HG02623 (cell line): ENCODE measurements around the gene TM7SF2.

Experiments used
- ATAC-seq: cut with Tn5 transposase; IDR thresholded peaks from one replicate; pipeline ENCODE4 v1.9.1; 2021; ENCODE audit warnings: moderate library complexity; ENCODE audit not compliant: unreplicated experiment

TM7SF2 gene

DNA sequence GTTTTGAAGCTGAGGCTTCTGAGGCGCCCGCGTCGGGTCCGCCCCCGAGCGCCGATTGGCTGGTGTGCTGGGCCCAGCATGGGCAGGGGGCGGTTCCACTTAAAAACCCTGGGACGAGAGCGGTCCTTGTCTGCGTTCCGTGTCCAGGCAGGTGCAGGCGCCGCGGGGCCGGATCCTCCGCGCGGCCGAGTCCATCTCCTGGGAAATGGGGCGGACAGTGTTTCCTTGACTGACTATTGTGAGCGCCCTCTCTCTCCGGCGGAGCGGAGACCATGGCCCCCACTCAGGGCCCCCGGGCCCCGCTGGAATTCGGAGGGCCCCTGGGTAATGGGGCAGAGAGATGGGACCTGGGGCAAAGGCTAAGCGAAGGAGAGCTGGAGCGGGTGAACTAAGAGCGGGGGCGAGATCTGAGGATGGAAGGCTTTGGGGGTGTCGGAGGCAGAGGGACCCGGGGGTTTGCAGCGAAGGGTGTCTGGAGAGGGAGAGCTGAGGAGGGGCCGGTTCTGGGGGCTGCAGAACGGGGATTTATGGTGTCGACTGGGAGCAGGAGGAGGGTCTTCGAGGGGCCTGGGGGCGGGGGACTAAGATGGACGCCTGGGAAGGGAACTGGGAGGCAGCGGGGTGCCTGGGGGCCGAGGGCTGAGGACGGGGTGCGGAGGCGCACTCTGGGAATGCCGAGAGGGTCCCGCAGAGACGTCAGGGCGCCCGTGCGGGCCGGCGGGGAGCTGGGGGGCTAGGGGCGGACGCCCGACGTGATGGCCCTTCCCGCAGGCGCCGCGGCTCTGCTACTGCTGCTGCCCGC is at the start of gene TM7SF2:
TSS of gene TM7SF2 (plus strand) at position 129 of the 802 bp plus-strand sequence. CDS start at position 273, 144 bp downstream.
- peak; percentile 70 for ATAC-seq

DNA sequence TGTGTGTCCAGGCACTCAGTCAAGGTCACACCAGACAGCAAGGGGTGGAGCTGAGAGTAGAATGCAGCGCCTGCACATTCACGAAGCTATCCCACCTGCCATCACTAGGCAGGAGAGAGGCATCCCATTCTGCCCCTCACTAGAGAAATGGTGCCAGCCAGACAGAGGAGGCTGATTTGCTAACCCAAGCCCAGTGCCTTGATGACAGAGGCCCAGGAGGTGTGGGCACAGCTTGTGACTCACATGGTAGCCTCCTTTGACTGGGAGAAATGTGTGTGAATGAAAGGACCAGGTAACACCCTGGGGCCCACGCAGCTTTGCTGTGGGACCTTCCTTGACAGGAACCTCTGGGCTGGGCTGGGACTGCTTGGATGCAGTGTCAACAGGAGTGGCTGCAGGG is 48.1 kb upstream of the TM7SF2 start:
- ATAC-seq: no peak

DNA sequence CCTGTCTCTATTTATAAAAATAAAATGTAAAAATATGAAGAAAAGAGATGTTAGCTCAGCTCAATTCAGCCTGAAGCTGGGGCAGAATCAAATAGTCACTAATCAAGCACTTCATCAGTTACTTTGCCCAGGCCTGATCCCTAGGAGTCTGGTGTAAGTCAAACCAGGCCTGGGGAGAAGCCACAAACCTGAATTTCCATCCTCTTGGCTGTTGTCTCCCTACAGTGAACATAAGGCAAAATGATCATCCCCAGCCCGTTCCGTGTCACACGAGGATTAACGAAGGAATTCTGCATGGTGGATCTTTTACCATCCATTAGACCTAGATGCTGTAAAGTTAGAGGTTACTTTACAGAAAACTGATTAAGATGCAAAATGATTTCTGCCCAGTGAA is 46.8 kb upstream of the TM7SF2 start:
- no peak for ATAC-seq

DNA sequence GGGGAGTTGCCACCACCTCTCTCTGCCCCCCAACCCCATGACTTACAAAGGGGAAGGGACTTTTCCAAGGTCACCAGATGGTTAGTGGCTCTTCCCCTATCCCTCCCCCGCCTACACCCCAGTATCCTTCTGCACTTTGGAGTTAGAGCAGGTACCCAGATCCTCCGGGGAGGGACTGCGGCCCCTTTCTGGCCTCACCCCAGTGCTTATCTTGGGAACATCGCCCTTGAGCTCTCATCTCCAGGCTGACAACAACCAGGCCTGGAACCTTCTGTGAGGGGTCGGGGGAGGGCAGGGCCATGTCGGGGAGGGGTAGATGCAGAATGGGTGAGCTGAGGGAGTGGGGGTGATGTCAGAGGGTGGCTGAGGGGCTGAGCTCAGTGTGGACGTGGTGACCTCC is 45.8 kb upstream of the TM7SF2 start:
- no peak for ATAC-seq

GRCh38 chr11:65066315-65066714 is 45.4 kb upstream of the TM7SF2 start:
- ATAC-seq: no peak

DNA sequence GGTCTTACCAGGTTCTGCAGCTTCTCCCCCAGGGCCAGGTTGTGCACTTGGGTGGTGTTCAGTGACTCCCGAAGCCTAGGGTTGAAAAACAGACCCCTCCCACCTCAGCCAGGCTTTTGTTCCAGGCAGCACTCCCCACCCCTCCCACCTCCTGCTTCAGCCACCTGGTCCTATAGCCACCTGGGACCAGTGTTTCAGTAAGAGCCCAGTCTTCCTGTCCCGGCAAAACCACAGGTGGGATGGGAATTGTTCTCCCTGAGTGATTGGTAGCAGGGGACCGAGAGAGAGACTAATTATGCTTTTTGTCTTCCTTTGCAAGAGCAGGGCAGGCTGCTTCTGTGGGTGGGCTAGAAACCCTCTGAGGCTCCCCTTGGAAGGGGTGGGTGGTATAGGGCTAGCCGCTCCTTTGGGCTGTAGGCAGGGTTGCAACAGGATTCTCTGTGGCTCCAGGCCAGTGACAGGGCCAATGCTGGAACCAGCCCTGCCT is 44.8 kb upstream of the TM7SF2 start:
- ATAC-seq: no peak

DNA sequence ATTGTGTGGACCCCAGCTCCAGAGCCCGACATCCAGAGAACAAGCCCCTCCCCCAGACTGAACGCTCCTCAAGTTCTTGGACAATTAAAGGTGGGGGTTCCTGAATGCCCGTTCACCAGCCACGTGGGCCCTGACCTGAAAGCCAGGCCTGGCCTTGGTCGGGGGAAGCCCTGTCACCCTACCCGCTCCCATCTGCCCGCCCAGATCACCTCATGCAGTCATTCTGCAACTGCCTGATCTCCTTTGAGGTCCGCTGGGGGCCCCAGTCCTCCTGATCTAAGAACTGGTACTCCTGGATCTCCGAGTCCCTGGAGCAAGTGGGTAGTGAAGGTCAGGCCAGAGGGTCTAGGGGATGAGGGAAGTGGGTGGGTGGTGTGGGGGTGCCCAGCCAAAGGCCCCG is 44.2 kb upstream of the TM7SF2 start:
- no peak for ATAC-seq

DNA sequence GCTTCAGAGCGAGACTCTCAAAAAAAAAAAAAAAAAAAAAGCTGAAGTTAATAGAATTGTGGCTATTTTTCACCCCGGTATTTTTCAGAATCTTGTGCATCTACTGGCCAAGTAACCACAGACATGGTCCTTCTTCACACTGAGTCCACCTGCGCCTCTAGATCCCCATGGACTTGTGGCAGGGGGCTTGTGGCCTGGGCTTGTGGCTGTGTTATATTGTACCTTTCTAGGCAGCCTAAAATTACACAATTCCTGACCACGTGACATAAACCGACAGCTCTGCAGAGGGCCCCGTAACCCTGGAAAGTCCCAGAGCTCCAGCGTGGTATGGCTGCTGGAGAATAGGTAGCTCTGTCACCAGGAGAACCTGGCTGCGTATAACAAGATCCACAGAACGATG is 42.5 kb upstream of the TM7SF2 start:
- ATAC-seq: no peak

- ATAC-seq: no peak
Measured at GRCh38 chr11:65071907-65072630, 39.6 kb upstream of the TM7SF2 start.

GRCh38 chr11:65072631-65072966 is 39.1 kb upstream of the TM7SF2 start:
- no peak for ATAC-seq

DNA sequence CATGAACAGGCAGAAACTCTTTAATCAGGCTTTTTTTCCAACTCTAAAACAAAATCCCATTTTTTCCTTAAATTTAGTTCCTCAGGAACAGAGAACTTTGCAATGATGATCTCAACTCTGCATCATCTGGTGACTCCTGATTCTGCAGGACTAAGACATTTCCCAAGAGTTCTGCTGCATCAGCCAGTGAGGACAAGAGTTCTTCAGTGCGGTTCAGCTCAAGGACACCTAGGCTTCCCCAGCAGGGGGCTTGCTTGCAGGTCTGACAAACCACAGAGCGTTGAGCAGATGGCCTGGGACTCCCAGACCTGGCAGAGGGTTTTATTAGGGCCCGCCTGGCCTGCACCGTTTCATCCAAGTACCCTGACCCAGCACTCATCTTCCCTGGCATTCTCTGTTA is 34.2 kb upstream of the TM7SF2 start:
- ATAC-seq: no peak

- ATAC-seq: no peak
Measured at GRCh38 chr11:65078151-65078550, 33.5 kb upstream of the TM7SF2 start.

DNA sequence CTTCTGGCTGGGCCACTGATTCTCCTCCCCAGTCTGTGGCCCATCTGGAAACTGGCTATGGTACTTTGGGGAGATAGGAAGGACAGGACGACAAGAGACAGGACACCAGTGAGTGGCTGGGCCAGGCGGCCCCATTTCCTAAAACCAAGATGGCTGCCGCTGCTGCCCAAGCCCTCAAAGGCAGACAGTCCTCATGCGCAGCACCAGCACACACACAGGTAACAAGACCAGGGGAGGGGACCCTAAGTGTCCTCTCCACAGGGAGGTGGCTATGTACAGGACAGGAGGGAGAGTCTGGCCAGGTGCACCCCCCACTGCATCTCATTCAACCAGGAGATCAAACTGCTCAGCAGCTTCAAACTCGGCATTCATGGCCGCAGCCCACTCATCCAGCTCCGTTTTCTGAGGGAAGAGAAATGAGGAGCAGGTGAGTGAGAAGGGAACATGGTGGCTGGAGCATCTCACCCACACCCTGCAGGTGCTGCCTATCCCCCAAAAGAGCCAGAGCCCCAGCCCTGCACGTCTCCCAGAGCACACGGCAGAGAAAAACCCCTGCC is 32.8 kb upstream of the TM7SF2 start:
- ATAC-seq: no peak

- ATAC-seq: no peak
Measured at GRCh38 chr11:65083134-65083833, 28.4 kb upstream of the TM7SF2 start.

- peak; percentile 62 for ATAC-seq
Measured at GRCh38 chr11:65083834-65084597, 27.7 kb upstream of the TM7SF2 start, which contains the start of the genes CDCA5 and ZFPL1. TSS of gene CDCA5 (minus strand) at chr11:65084040. CDS start at chr11:65083978, 62 bp downstream. TSS of gene ZFPL1 (plus strand) at chr11:65084222. CDS start at chr11:65084699, 477 bp downstream.

DNA sequence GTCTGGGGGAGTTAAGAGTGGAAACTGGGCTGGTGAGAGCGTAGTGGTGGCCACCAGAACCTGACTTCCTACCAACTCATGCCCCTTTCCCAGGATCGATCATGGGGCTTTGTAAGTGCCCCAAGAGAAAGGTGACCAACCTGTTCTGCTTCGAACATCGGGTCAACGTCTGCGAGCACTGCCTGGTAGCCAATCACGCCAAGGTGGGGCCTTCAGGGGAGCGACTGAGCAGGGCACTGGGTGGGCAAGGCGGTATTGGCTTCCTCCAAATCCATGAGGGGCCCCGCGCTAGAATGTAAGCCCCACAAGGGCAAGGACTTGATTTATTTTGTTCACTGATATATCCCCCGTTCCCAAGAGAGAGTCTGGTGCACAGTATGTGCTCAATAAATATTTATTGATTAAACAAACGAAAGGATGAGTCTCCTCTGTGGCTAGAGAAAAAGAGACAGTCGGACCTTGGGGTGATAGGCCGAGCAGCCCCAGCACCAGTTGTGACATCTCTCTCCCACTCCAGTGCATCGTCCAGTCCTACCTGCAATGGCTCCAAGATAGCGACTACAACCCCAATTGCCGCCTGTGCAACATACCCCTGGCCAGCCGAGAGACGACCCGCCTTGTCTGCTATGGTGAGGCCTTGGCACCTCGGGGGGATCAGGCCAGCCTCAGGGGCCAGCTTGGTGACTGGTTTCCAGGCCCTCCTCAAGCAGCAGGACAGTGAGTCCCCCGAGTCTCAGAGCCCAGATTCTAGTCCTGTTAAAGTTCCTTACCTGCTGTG is 26.9 kb upstream of the TM7SF2 start:
- ATAC-seq: peak; percentile 6

DNA sequence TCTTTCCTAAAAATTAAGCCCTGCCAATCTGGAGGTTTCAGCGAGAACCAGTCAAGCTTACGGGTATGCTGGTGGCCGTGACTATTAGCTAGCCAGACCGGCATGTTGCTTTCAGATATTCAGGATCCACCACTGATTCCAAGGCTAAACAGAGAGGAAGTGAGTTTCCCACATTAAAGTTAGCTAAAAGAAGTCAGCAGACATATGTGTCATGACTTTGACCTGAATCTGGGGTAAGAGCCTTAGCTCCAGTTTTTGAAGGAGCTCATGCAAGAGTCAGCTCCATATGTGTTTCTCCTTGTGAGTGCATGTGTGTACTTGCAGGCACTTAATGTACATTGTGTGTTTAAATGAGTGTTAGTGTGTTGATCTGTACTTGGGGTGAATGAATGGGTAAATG is 26.2 kb upstream of the TM7SF2 start:
- ATAC-seq: no peak

DNA sequence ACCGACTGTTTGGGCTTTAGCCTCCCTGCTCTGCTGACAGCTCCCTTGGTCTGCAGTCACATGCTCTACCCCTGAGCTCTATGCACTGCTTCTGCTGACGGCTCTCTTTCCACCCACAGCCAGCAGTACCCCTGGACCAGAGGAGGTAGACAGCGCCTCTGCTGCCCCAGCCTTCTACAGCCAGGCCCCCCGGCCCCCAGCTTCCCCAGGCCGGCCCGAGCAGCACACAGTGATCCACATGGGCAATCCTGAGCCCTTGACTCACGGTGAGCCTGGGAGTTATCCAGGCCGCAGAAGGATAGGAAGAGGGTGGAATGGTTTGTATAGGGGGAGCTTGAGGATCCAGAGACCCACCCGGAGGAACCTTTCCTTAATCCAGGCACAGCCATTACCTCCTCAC is 24.9 kb upstream of the TM7SF2 start:
- no peak for ATAC-seq

DNA sequence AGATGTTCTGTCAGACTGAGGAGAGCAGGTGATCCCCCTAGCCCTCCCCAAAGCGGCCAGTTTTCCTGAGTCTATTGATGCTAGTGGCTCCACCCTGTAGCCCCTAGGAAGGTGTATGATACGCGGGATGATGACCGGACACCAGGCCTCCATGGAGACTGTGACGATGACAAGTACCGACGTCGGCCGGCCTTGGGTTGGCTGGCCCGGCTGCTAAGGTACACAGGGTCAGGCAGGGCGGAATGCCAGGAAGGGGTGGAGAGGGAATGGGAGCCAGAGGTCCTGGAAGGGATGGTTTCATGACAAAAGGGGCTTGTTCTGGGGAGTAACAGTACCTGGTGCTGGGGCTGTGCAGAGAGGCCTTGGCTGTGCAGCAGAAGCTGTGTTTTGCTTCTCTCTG is 24.5 kb upstream of the TM7SF2 start:
- no peak for ATAC-seq

DNA sequence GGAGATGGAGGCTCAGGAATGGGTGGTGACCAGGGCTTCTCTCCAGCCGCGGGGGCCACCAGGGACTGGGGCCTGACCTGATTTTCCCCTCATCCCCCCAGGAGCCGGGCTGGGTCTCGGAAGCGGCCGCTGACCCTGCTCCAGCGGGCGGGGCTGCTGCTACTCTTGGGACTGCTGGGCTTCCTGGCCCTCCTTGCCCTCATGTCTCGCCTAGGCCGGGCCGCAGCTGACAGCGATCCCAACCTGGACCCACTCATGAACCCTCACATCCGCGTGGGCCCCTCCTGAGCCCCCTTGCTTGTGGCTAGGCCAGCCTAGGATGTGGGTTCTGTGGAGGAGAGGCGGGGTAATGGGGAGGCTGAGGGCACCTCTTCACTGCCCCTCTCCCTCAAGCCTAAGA is 23.8 kb upstream of the TM7SF2 start:
- no peak for ATAC-seq
